GM06990 (cell line): ENCODE measurements around the gene ZNF625.

Source experiments
- DNase-seq: peaks from one replicate; pipeline ENCODE4 v3.0.0-alpha.2; 2011; ENCODE audit not compliant: insufficient read length; ENCODE audit errors: extremely low read depth
- H3K27me3 ChIP-seq: replicated peaks from 2 replicates; pipeline ENCODE4 v1.6.0; 2011; ENCODE audit warnings: low read length; ENCODE audit not compliant: control insufficient read depth, insufficient read depth
- H3K36me3 ChIP-seq: 2 replicates; pipeline ENCODE4 v1.5.1; 2011; ENCODE audit warnings: low read length; ENCODE audit not compliant: control insufficient read depth, insufficient read depth
- H3K4me3 ChIP-seq: replicated peaks from 2 replicates; pipeline ENCODE4 v1.5.1; 2011; ENCODE audit warnings: low read depth, mild to moderate bottlenecking, control low read depth, low read length
- CTCF ChIP-seq: IDR thresholded peaks from 2 replicates; pipeline ENCODE4 v1.5.1; 2011; ENCODE audit warnings: low read length, control low read depth, mild to moderate bottlenecking, inconsistent platforms; ENCODE audit not compliant: insufficient read depth, poor library complexity, severe bottlenecking

The ZNF625 gene

GRCh38 chr19:12194827-12195731, 38.5 kb upstream of the ZNF625 start:
- Histone ChIP-seq H3K4me3 (peak overlapping the region; percentile 34), H3K36me3 (peaks cover 2% of the 10 kb centered on the region), H3K27me3 (no peaks in the 10 kb centered on the region)
- peak; percentile 37 for DNase-seq
- TF ChIP-seq CTCF = no peak

- no peak for TF ChIP-seq CTCF
- Histone ChIP-seq H3K27me3 (no peaks in the 10 kb centered on the region), H3K36me3 (peaks cover 6% of the 10 kb centered on the region), H3K4me3 (no peak overlapping the region)
- no peak for DNase-seq
Observed at GRCh38 chr19:12187625-12188024, 31.1 kb upstream of the ZNF625 start.

GRCh38 chr19:12180377-12180776, 23.8 kb upstream of the ZNF625 start:
- Histone ChIP-seq H3K27me3 (no peaks in the 10 kb centered on the region), H3K4me3 (no peak overlapping the region), H3K36me3 (peaks cover 1% of the 10 kb centered on the region)
- no peak for TF ChIP-seq CTCF
- no peak for DNase-seq

- no peak for TF ChIP-seq CTCF
- H3K36me3 ChIP-seq = peaks cover 1% of the 10 kb centered on the region
- no peak overlapping the region for H3K4me3 ChIP-seq
- DNase-seq = no peak
- no peaks in the 10 kb centered on the region for H3K27me3 ChIP-seq
Observed at GRCh38 chr19:12166626-12167025, 10.1 kb upstream of the ZNF625 start.

- no peak for TF ChIP-seq CTCF
- H3K27me3 ChIP-seq = no peaks in the 10 kb centered on the region
- no peak for DNase-seq
- peak overlapping the region; percentile 78 for H3K4me3 ChIP-seq
- H3K36me3 ChIP-seq = 0 out of 2 replicates have a peak, but pooled peaks cover 1% of the 10 kb centered on the region
Observed at GRCh38 chr19:12163826-12164225, 7.3 kb upstream of the ZNF625 start.
